ENCODE results near the gene KRT84.
A peak's percentile ranks its signal among the peaks of the same experiment; 100 is the strongest.
"Not testable (repeated sequence)": the region's sequence is repeated elsewhere in the genome, so short reads cannot be mapped to it uniquely, and the experiment has no call there.

The KRT84 gene

DNA sequence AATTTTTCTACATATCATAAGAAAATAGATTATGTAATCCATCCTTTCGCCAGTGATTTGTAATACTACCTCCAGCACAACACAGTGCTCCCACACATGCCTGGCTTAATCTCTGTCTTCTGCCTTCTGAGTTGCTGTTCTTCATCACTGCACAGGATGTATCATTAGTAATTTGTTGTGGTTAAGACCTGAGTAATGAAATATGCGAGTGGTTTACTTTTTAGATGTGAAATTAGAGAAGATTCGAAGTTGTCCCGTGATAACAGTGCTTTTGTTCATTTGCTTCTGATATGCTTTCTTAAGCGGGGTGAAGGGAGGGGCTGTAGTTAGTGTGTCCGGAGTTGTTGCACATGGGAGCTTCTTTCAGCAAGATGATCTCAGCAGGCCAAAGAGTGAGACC lies 36.3 kb downstream of the KRT84 start:
- peak; percentile 34 for DNase-seq (ENCODE audit: low read depth)
- TF ChIP-seq, protein P1, sequence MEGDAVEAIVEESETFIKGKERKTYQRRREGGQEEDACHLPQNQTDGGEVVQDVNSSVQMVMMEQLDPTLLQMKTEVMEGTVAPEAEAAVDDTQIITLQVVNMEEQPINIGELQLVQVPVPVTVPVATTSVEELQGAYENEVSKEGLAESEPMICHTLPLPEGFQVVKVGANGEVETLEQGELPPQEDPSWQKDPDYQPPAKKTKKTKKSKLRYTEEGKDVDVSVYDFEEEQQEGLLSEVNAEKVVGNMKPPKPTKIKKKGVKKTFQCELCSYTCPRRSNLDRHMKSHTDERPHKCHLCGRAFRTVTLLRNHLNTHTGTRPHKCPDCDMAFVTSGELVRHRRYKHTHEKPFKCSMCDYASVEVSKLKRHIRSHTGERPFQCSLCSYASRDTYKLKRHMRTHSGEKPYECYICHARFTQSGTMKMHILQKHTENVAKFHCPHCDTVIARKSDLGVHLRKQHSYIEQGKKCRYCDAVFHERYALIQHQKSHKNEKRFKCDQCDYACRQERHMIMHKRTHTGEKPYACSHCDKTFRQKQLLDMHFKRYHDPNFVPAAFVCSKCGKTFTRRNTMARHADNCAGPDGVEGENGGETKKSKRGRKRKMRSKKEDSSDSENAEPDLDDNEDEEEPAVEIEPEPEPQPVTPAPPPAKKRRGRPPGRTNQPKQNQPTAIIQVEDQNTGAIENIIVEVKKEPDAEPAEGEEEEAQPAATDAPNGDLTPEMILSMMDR (IDR thresholded peaks at IDR 0.05; ENCODE audit: low read length, missing control alignments): no peak
- H3K4me3 ChIP-seq (replicated peaks; ENCODE audit: low read depth, low read length): no peak overlapping the region

DNA sequence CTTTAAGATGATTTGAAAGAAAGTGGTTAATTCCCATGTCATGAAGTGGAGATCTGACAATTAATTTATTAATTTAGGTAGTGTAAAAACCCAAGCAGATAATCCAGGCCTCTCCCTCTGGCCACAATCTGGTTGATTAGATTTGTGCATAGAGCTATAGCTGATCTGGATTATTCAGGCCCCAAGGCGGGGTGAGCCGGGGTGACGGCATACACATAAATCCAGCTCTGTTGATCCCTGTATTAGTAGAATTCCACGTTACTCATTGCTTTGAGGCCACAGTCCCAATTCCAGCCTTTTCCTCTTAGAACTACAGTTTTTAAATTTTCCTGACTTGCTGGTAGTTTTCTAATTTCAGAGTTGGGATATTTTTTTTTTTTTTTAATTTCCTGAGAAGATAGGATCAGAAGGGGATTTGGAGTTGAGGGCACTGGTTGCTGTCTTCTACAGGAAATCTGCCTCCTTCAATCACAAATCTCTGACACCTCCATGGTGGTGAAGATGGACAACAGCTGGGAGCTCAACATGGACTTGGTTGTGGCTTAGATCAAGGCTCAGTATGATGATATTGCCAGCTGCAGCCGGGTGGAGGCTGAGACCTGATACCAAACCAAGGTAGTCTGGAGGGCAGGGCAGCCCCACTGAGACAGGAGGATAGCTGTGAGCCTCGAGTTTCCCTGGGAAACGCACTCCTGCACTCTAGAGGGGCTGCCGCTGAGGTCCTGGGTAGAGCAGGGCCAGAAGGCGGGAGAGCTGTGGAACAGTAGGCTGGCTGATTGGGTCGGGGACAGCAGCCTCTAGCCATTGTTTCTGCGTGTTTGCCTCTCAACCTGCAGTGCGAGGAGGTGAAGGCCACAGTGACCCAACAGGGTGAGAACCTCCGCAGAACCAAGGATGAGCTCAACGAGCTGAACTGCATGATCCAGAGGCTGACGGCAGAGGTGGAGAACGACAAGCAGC lies 37.6 kb downstream of the KRT84 start:
- no peak overlapping the region for H3K4me3 ChIP-seq (replicated peaks; ENCODE audit: low read depth, low read length)
- TF ChIP-seq, protein P1 (IDR thresholded peaks at IDR 0.05; ENCODE audit: low read length, missing control alignments): no peak
- DNase-seq (ENCODE audit: low read depth): no peak

DNA sequence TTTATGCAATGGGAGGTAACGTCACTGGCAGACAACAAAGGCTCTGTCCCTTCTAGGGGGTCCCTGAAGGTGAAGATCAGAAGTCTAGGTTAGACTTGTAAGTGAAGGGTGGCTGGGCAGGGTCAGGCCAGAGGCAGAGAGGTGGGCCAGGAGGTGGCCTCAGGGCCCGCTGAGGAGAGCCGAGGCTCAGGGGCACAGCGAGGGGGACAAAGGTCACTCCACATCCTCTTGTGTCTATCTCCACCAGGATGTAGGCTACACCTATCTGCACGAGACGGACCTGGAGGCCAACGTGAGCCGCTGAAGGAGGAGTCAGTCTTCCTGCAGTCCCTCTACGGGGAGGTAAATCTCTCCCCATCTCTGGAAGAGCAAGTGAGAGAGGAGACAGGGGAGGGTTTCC lies 38.4 kb downstream of the KRT84 start:
- TF ChIP-seq, protein P1 (IDR thresholded peaks at IDR 0.05; ENCODE audit: low read length, missing control alignments): no peak

DNA sequence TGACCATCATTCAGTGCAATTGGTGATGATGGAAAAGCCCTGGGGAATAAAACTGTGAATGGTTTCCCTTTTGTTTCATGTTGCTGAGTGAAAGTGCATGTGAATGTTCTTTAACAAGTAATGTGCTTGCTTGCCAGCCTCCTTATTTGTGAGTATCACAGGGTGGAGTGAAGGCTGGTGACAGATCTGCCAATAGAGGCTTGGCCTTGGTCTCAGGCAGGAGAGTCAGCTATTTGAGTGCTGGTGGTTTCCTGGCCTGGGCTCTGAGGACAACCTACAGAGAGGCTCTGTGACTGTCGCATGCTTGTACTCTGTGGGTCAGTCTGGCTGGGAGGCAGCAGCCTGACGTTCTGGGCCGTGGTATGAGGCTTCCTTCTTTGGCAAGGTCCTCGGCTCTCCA lies 38.9 kb downstream of the KRT84 start:
- no peak overlapping the region for H3K4me3 ChIP-seq (replicated peaks; ENCODE audit: low read depth, low read length)
- no peak for DNase-seq (ENCODE audit: low read depth)
- TF ChIP-seq, protein P1 (IDR thresholded peaks at IDR 0.05; ENCODE audit: low read length, missing control alignments): no peak

More for the DNA sequence above, 38.4 kb downstream of the KRT84 start:
- no peak overlapping the region for H3K4me3 ChIP-seq (replicated peaks; ENCODE audit: low read depth, low read length)
- no peak for DNase-seq (ENCODE audit: low read depth)

DNA sequence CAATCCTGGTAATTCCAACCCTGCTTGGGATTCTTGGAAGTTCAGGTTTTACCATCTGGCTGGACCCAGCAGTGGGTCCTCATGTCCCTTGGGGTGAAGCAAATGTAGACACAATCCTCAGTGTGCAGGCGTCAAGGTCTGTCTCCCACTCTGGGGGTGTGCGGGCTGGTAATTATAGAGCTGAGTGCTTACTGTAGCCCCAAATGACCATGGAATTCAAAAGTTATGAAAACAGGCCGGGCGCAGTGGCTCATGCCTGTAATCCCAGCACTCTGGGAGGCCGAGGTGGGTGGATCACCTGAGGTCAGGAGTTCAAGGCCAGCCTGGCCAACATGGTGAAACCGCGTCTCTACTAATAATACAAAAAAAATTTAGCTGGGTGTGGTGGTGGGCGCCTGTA lies 40.4 kb downstream of the KRT84 start:
- not testable (repeated sequence) for H3K4me3 ChIP-seq (replicated peaks; ENCODE audit: low read depth, low read length); DNase-seq (ENCODE audit: low read depth)

DNA sequence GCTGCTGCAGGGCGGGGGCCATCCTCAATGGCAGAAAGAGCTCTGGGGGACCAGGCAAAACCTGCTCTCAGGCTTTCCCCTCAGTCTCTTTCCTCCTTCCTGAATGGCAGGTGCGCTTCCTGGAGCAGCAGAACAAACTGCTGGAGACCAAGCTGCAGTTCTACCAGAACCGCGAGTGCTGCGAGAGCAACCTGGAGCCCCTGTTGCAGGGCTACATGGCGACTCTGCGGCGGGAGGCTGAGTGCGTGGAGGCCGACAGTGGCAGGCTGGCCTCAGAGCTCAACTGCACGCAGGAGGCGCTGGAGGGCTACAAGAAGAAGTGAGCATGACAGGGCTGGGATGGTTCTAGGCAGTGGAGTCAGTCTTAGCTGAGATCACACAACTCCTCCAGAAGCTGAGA lies 41.3 kb downstream of the KRT84 start:
- TF ChIP-seq, protein P1 (IDR thresholded peaks at IDR 0.05; ENCODE audit: low read length, missing control alignments): no peak
- no peak overlapping the region for H3K4me3 ChIP-seq (replicated peaks; ENCODE audit: low read depth, low read length)
- no peak for DNase-seq (ENCODE audit: low read depth)

DNA sequence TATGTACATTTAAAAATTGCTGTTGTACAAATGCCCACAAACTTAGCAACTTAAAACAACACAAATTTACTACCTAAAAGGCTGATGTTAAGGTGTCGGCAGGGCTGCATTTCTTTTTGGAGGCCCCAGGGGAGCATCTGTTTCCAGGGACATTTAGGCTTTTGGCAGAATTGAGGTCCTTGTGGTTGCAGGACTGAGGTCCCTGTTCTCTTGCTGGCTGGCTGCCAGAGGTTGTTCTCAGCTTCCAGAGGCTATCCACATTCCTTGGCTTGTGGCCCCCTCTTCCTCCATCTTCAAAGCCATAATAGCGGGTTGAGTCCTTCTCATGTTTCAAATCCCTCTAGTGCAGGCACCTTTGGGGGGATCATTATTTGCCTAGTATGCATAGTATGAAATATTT lies 41.9 kb downstream of the KRT84 start:
- TF ChIP-seq, protein P1 (IDR thresholded peaks at IDR 0.05; ENCODE audit: low read length, missing control alignments): no peak
- no peak overlapping the region for H3K4me3 ChIP-seq (replicated peaks; ENCODE audit: low read depth, low read length)
- DNase-seq (ENCODE audit: low read depth): no peak
